Common myeloid progenitor, CD34-positive (primary cell): ENCODE data around the gene PTPRN2.
"Not testable (repeated sequence)": the region's sequence is repeated elsewhere in the genome, so short reads cannot be mapped to it uniquely, and the experiment has no call there.

Experiments
- CTCF ChIA-PET: fragments of 350-600 bp; sonication (Branson Sonifier 250); formaldehyde crosslinking; loops from one replicate; lab custom pipeline; 2021; ENCODE audit warnings: antibody characterized with exemption; lab: Charles Lee
- POLR2A ChIA-PET: fragments of 350-600 bp; sonication (Branson Sonifier 250); formaldehyde crosslinking; loops from one replicate; lab custom pipeline; 2021; ENCODE audit warnings: antibody characterized with exemption; lab: Charles Lee
- DNase-seq, 3 donors: peaks; one replicate each; pipeline versions ENCODE4 v3.0.0 to v3.0.0-alpha.2; 2013
- H3K27ac ChIP-seq, 2 experiments: 1 replicate in 1 of 2; 2 replicates in 1 of 2; pipeline ENCODE4 v1.7.0; 2013; ENCODE audit warnings: inconsistent platforms in 2 of 2, low read length in 2 of 2, mild to moderate bottlenecking in 2 of 2, low read depth in 1 of 2, moderate library complexity in 1 of 2; ENCODE audit not compliant: severe bottlenecking in 2 of 2, insufficient read depth in 1 of 2, poor library complexity in 1 of 2
- H3K27me3 ChIP-seq, 5 experiments: replicated peaks in 2 of 5; 1 replicate in 3 of 5; 2 replicates in 2 of 5; pipeline versions ENCODE4 v1.6.1 to v1.7.0; 2013; ENCODE audit warnings: low read length in 4 of 5, mild to moderate bottlenecking in 2 of 5, moderate library complexity in 2 of 5, inconsistent platforms in 1 of 5; ENCODE audit not compliant: insufficient read depth in 5 of 5, control insufficient read depth in 4 of 5
- H3K36me3 ChIP-seq, 4 experiments: 1 replicate in 2 of 4; 2 replicates in 2 of 4; pipeline versions ENCODE4 v1.6.1 to v1.7.0; 2013; ENCODE audit warnings: low read length in 3 of 4, control low read depth in 1 of 4, mild to moderate bottlenecking in 1 of 4; ENCODE audit not compliant: control insufficient read depth in 4 of 4, insufficient read depth in 4 of 4
- H3K4me1 ChIP-seq, 4 experiments: 1 replicate in 3 of 4; 2 replicates in 1 of 4; pipeline versions ENCODE4 v1.6.1 to v1.7.1; 2013; ENCODE audit warnings: low read length in 3 of 4, mild to moderate bottlenecking in 3 of 4, control low read depth in 1 of 4, inconsistent platforms in 1 of 4, moderate library complexity in 1 of 4; ENCODE audit not compliant: control insufficient read depth in 4 of 4, insufficient read depth in 4 of 4; ENCODE audit errors: control extremely low read depth in 1 of 4
- H3K4me3 ChIP-seq, 7 experiments: 1 replicate in 4 of 7; 2 replicates in 3 of 7; pipeline versions ENCODE4 v1.5.1 to v1.7.0; 2013; ENCODE audit warnings: mild to moderate bottlenecking in 7 of 7, low read length in 6 of 7, moderate library complexity in 6 of 7, inconsistent platforms in 2 of 7, low read depth in 2 of 7, control low read depth in 1 of 7; ENCODE audit not compliant: insufficient read depth in 4 of 7, control insufficient read depth in 1 of 7; ENCODE audit errors: extremely low read depth in 1 of 7
- H3K9me3 ChIP-seq, 5 experiments: 1 replicate in 4 of 5; 2 replicates in 1 of 5; pipeline versions ENCODE4 v1.6.1 to v1.7.1; 2013; ENCODE audit warnings: low read length in 4 of 5, mild to moderate bottlenecking in 2 of 5, inconsistent platforms in 1 of 5, low read depth in 1 of 5, moderate library complexity in 1 of 5; ENCODE audit not compliant: control insufficient read depth in 4 of 5, insufficient read depth in 2 of 5; ENCODE audit errors: control extremely low read depth in 1 of 5
- WGBS: methylation state at CpG from one replicate; pipeline ENCODE4 v1.1.5; 2013; ENCODE audit not compliant: insufficient coverage; 5-methylcytosine and 5-hydroxymethylcytosine counted together

Gene PTPRN2

GRCh38 chr7:157738066-157738460, 849.6 kb downstream of the PTPRN2 start:
- H3K9me3 ChIP-seq: no peaks in the 10 kb centered on the region
- H3K4me1 ChIP-seq: no peaks in the 10 kb centered on the region
- no peak for DNase-seq
- CTCF ChIA-PET: no interaction called here
- no peak overlapping the region for H3K27ac ChIP-seq
- H3K4me3 ChIP-seq: no peak overlapping the region
- H3K27me3 ChIP-seq: peaks cover 0 to 58% (median 8%) of the 10 kb centered on the region in 5 experiments
- WGBS: 39% methylated on average over 3 of the region's 11 CpGs
- POLR2A ChIA-PET: no interaction called here
- H3K36me3 ChIP-seq: no peaks in the 10 kb centered on the region

- CTCF ChIA-PET: no interaction called here
- no peaks in the 10 kb centered on the region for H3K4me1 ChIP-seq
- WGBS: 89% methylated on average over 33 of the region's 36 CpGs
Measured at GRCh38 chr7:157737151-157738065, 850.2 kb downstream of the PTPRN2 start.

GRCh38 chr7:157736341-157736740, 851.3 kb downstream of the PTPRN2 start:
- CTCF ChIA-PET: no interaction called here

More at GRCh38 chr7:157737151-157738065, 850.2 kb downstream of the PTPRN2 start:
- POLR2A ChIA-PET: no interaction called here
- no peak overlapping the region for H3K4me3 ChIP-seq
- H3K27me3 ChIP-seq: peaks cover 0 to 54% (median 8%) of the 10 kb centered on the region in 5 experiments
- DNase-seq: no peak
- no peaks in the 10 kb centered on the region for H3K9me3 ChIP-seq
- H3K36me3 ChIP-seq: no peaks in the 10 kb centered on the region
- H3K27ac ChIP-seq: no peak overlapping the region

GRCh38 chr7:157735826-157736225, 851.8 kb downstream of the PTPRN2 start:
- ChIA-PET CTCF (no interaction called here), POLR2A (interaction anchor here (0.6 kb wide), 1 partner anchor 14 kb away, joined by 3 read pairs; no protein-coding TSS in a partner anchor)
- no peaks in the 10 kb centered on the region for H3K4me1 ChIP-seq
- H3K4me3 ChIP-seq: no peak overlapping the region
- peaks cover 0 to 43% (median 8%) of the 10 kb centered on the region in 5 experiments for H3K27me3 ChIP-seq
- DNase-seq: no peak
- H3K36me3 ChIP-seq: no peaks in the 10 kb centered on the region
- 93% methylated on average over 9 of the region's 14 CpGs for WGBS
- no peak overlapping the region for H3K27ac ChIP-seq
- no peaks in the 10 kb centered on the region for H3K9me3 ChIP-seq

More at GRCh38 chr7:157736341-157736740, 851.3 kb downstream of the PTPRN2 start:
- no peak overlapping the region for H3K27ac ChIP-seq
- peaks cover 0 to 48% (median 8%) of the 10 kb centered on the region in 5 experiments for H3K27me3 ChIP-seq
- no peak overlapping the region for H3K4me3 ChIP-seq
- DNase-seq: no peak
- H3K4me1 ChIP-seq: no peaks in the 10 kb centered on the region
- no peaks in the 10 kb centered on the region for H3K36me3 ChIP-seq
- POLR2A ChIA-PET: interaction anchor here (0.6 kb wide), 1 partner anchor 13 kb away, joined by 3 read pairs; no protein-coding TSS in a partner anchor
- WGBS: 93% methylated on average over 10 of the region's 14 CpGs
- no peaks in the 10 kb centered on the region for H3K9me3 ChIP-seq

GRCh38 chr7:157734676-157735640, 852.7 kb downstream of the PTPRN2 start:
- CTCF ChIA-PET: no interaction called here
- Histone ChIP-seq H3K4me3 (no peak overlapping the region), H3K27me3 (peaks cover 0 to 39% (median 8%) of the 10 kb centered on the region in 5 experiments), H3K36me3 (no peaks in the 10 kb centered on the region), H3K4me1 (no peaks in the 10 kb centered on the region), H3K27ac (no peak overlapping the region), H3K9me3 (no peaks in the 10 kb centered on the region)
- no peak for DNase-seq
- 95% methylated on average over 28 of the region's 28 CpGs for WGBS
- POLR2A ChIA-PET: no interaction called here

- H3K27ac ChIP-seq, POLR2A ChIA-PET, H3K4me1 ChIP-seq, H3K4me3 ChIP-seq, H3K9me3 ChIP-seq, CTCF ChIA-PET, DNase-seq, H3K36me3 ChIP-seq: not testable (repeated sequence)
- peaks cover 0 to 38% (median 5%) of the 10 kb centered on the region in 5 experiments for H3K27me3 ChIP-seq
- WGBS: 100% methylated on average over 2 of the region's 33 CpGs
Measured at GRCh38 chr7:157733760-157734395, 853.7 kb downstream of the PTPRN2 start.
